Spleen (tissue), 11 donors: ENCODE data around the gene MUC5B. TPM values are rescaled to one million over a fixed set of nuclear protein-coding genes. Genes with fewer than 3 reads are reported as not detected.

Source experiments
- DNase-seq: peaks from one replicate; pipeline ENCODE4 v3.0.0-alpha.2; 2020
- H3K27ac ChIP-seq, 8 donors: fragments of 200-600 bp; sonication (generic) in 7 of 8; 1 replicate in 4 of 8; 2 replicates in 4 of 8; pipeline versions ENCODE4 v1.5.0 to v1.8.0; 2016 to 2021; ENCODE audit warnings: inconsistent platforms in 4 of 8, mild to moderate bottlenecking in 4 of 8, moderate library complexity in 1 of 8
- H3K27me3 ChIP-seq, 7 donors: fragments of 200-600 bp; sonication (generic) in 6 of 7; replicated peaks in 1 of 7; 1 replicate in 4 of 7; 2 replicates in 3 of 7; pipeline versions ENCODE4 v1.5.0 to v1.8.0; 2016 to 2021; ENCODE audit warnings: inconsistent platforms in 3 of 7, mild to moderate bottlenecking in 1 of 7
- H3K36me3 ChIP-seq, 6 donors: fragments of 200-600 bp; sonication (generic) in 5 of 6; 1 replicate in 4 of 6; 2 replicates in 2 of 6; pipeline versions ENCODE4 v1.5.0 to v1.8.0; 2016 to 2021; ENCODE audit warnings: inconsistent platforms in 2 of 6
- H3K4me1 ChIP-seq, 6 donors: fragments of 200-600 bp; sonication (generic) in 5 of 6; 1 replicate in 3 of 6; 2 replicates in 3 of 6; pipeline versions ENCODE4 v1.5.0 to v1.8.0; 2016 to 2021; ENCODE audit warnings: inconsistent platforms in 3 of 6
- H3K4me3 ChIP-seq, 8 donors: fragments of 200-600 bp; sonication (generic) in 7 of 8; 1 replicate in 4 of 8; 2 replicates in 4 of 8; pipeline versions ENCODE4 v1.5.0 to v1.8.0; 2016 to 2021; ENCODE audit warnings: inconsistent platforms in 4 of 8, mild to moderate bottlenecking in 4 of 8, moderate library complexity in 2 of 8
- H3K9me3 ChIP-seq, 8 donors: fragments of 200-600 bp; sonication (generic) in 7 of 8; 1 replicate in 4 of 8; 2 replicates in 4 of 8; pipeline versions ENCODE4 v1.5.0 to v1.8.0; 2016 to 2021; ENCODE audit warnings: inconsistent platforms in 4 of 8
- CTCF ChIP-seq, 11 experiments: fragments of 200-600 bp in 7 of 11; fragments of 450-650 bp in 4 of 11; sonication (generic) in 4 of 11; IDR thresholded peaks in 8 of 11; conservative IDR thresholded peaks in 3 of 11; 1 replicate in 7 of 11; 2 replicates in 4 of 11; pipeline versions ENCODE4 v1.4.0 to v1.8.0; 2016 to 2021; ENCODE audit warnings: antibody characterized with exemption in 11 of 11, inconsistent platforms in 4 of 11, mild to moderate bottlenecking in 1 of 11
- POLR2A ChIP-seq, 3 donors: fragments of 450-650 bp; IDR thresholded peaks; one replicate each; pipeline ENCODE4 v1.5.1; 2017; ENCODE audit warnings: antibody characterized with exemption in 3 of 3, mild to moderate bottlenecking in 1 of 3
- POLR2AphosphoS5 ChIP-seq, 3 donors: sonication (generic); formaldehyde crosslinking; IDR thresholded peaks; one replicate each; pipeline ENCODE4 v1.5.1; 2017; ENCODE audit warnings: antibody characterized with exemption in 3 of 3
- whole genome bisulfite sequencing, 5 donors: extraction: QIAGEN DNeasy Blood & Tissue Kit in 3 of 5; methylation state at CpG; one replicate each; pipeline versions ENCODE4 v1.1.5 to v1.1.7; 2013 to 2018; 5-methylcytosine and 5-hydroxymethylcytosine counted together
- intact Hi-C: fragments of 100-400 bp; cut with DNase I; formaldehyde crosslinking; loops from one replicate; pipeline ENCODE4 v1.15.0; 2023; ENCODE audit warnings: low total_unique reads
- polyA plus RNA-seq, 3 donors: library from polyadenylated mRNA; stranded (reverse); fragments of 200-250 nt; gene quantifications; one replicate each; pipeline ENCODE4 v1.2.1, GENCODE V29; 2013
- total RNA-seq, 7 donors: library from RNA; depleted of rRNA in 3 of 7; stranded (reverse); fragments of >200 nt in 3 of 7; fragmentation: NEBNext Ultra II Directional in 4 of 7; extraction: Animal tissue kit (Norgen Biotek cat#: 25700) in 4 of 7; gene quantifications; one replicate each; pipeline versions ENCODE4 v1.1.0 to v1.2.1, GENCODE V29; 2016 to 2021
- donor health status: healthy with polysubstance abuse.
- donor health status: DM: no; HTN: no; CAD: no; lungs with moderate emphysema.
- donor health status: DM: no; HTN: no; CAD: no.
- donor health status: Bipolar disorder and iron deficiency.
- donor health status: healthy.
- donor health status: DM: no; HTN: no; CAD: no.
- donor health status: DM: yes; HTN: yes; CAD: no.

Gene MUC5B
- total and polyA plus RNA-seq, 10 donors, result under 0.01 to 0.09 (median under 0.01) TPM; not detected in 7

- H3K4me3 ChIP-seq, result no peak overlapping the region
- peaks cover 0 to 32% (median 0%) of the 10 kb centered on the region in 7 donors for H3K27me3 ChIP-seq
- H3K27ac ChIP-seq, result no peak overlapping the region
- intact Hi-C loops, result no loop called here
- H3K36me3 ChIP-seq, result no peaks in the 10 kb centered on the region
- no peaks in the 10 kb centered on the region for H3K4me1 ChIP-seq
- 82 to 91% (median 89%) methylated on average over 11 to 12 of the region's 12 CpGs for WGBS, 5 donors
- TF ChIP-seq CTCF (IDR thresholded peaks at IDR 0.05 in 8 of 11, conservative IDR thresholded peaks at IDR 0.05 in 3 of 11) (no peak), POLR2AphosphoS5 (IDR thresholded peaks at IDR 0.05) (no peak), POLR2A (IDR thresholded peaks at IDR 0.05) (no peak)
- H3K9me3 ChIP-seq, result no peaks in the 10 kb centered on the region
- DNase-seq, result no peak
These were observed 45.1 kb upstream of the MUC5B start for GRCh38 chr11:1177771-1178090.

GRCh38 chr11:1178201-1178885 is 44.5 kb upstream of the MUC5B start:
- Histone ChIP-seq H3K4me3 (no peak overlapping the region), H3K9me3 (no peaks in the 10 kb centered on the region), H3K4me1 (no peaks in the 10 kb centered on the region), H3K36me3 (no peaks in the 10 kb centered on the region), H3K27ac (no peak overlapping the region), H3K27me3 (peaks cover 0 to 32% (median 0%) of the 10 kb centered on the region in 7 donors)
- TF ChIP-seq POLR2A (IDR thresholded peaks at IDR 0.05) (no peak), CTCF (IDR thresholded peaks at IDR 0.05 in 8 of 11, conservative IDR thresholded peaks at IDR 0.05 in 3 of 11) (no peak), POLR2AphosphoS5 (IDR thresholded peaks at IDR 0.05) (no peak)
- intact Hi-C loops, result no loop called here
- no peak for DNase-seq
- WGBS, 5 donors, result 83 to 91% (median 87%) methylated on average over 16 to 31 of the region's 31 CpGs

- H3K27me3 ChIP-seq, result peaks cover 0 to 32% (median 0%) of the 10 kb centered on the region in 7 donors
- H3K4me1 ChIP-seq, result no peaks in the 10 kb centered on the region
- no peak overlapping the region for H3K4me3 ChIP-seq
- no peak for TF ChIP-seq POLR2AphosphoS5 (IDR thresholded peaks at IDR 0.05)
- no peak for TF ChIP-seq CTCF (IDR thresholded peaks at IDR 0.05 in 8 of 11, conservative IDR thresholded peaks at IDR 0.05 in 3 of 11)
- TF ChIP-seq POLR2A (IDR thresholded peaks at IDR 0.05), result no peak
- H3K36me3 ChIP-seq, result no peaks in the 10 kb centered on the region
- H3K27ac ChIP-seq, result no peak overlapping the region
- H3K9me3 ChIP-seq, result no peaks in the 10 kb centered on the region
- 80 to 92% (median 90%) methylated on average over 13 to 29 of the region's 29 CpGs for WGBS, 5 donors
- no peak for DNase-seq
- intact Hi-C loops, result no loop called here
These were observed 44.0 kb upstream of the MUC5B start for GRCh38 chr11:1178906-1179305.

- H3K9me3 ChIP-seq, result no peaks in the 10 kb centered on the region
- DNase-seq, result no peak
- WGBS, 5 donors, result 78 to 88% (median 86%) methylated on average over 12 to 17 of the region's 17 CpGs
These were observed 43.2 kb upstream of the MUC5B start for GRCh38 chr11:1179641-1180040.

More at GRCh38 chr11:1179641-1180040, 43.2 kb upstream of the MUC5B start:
- Histone ChIP-seq H3K27me3 (peaks cover 0 to 29% (median 0%) of the 10 kb centered on the region in 7 donors), H3K4me3 (no peak overlapping the region), H3K27ac (no peak overlapping the region), H3K4me1 (no peaks in the 10 kb centered on the region), H3K36me3 (no peaks in the 10 kb centered on the region)
- TF ChIP-seq POLR2A (IDR thresholded peaks at IDR 0.05) (no peak), POLR2AphosphoS5 (IDR thresholded peaks at IDR 0.05) (no peak), CTCF (IDR thresholded peaks at IDR 0.05 in 8 of 11, conservative IDR thresholded peaks at IDR 0.05 in 3 of 11) (no peak)
- intact Hi-C loops, result no loop called here
